ENCODE results near the gene FKBP1B.

DNA sequence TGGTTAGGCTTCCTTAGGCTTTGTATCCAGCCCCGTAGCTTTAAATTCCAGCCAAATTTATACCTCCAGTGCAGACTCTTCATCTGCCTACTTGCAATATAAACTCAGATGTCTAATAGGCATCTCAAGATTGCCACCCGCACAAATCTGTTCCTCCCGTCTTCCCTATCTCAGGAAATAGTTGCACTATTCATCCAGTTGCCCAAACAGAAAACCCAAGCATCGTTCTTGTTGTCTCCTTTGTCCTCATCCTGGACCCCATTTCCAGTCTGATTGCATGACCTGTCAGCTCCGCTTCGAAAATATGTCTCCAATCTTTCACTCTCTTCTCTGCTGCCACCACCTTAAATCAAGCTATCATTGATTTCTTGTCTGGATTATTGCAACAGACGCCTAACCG, 2.3 kb downstream of the FKBP1B start:
- TF ChIP-seq, protein P1, sequence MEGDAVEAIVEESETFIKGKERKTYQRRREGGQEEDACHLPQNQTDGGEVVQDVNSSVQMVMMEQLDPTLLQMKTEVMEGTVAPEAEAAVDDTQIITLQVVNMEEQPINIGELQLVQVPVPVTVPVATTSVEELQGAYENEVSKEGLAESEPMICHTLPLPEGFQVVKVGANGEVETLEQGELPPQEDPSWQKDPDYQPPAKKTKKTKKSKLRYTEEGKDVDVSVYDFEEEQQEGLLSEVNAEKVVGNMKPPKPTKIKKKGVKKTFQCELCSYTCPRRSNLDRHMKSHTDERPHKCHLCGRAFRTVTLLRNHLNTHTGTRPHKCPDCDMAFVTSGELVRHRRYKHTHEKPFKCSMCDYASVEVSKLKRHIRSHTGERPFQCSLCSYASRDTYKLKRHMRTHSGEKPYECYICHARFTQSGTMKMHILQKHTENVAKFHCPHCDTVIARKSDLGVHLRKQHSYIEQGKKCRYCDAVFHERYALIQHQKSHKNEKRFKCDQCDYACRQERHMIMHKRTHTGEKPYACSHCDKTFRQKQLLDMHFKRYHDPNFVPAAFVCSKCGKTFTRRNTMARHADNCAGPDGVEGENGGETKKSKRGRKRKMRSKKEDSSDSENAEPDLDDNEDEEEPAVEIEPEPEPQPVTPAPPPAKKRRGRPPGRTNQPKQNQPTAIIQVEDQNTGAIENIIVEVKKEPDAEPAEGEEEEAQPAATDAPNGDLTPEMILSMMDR (IDR thresholded peaks at IDR 0.05; ENCODE audit: low read length), result no peak
- TF ChIP-seq EZH2 (IDR thresholded peaks at IDR 0.05; ENCODE audit: borderline replicate concordance, low read length), result no peak

All from OCI-LY1 (cell line).